GM19025 (cell line): ENCODE measurements around the gene SLC25A6.
"Not testable (repeated sequence)": the region's sequence is repeated elsewhere in the genome, so short reads cannot be mapped to it uniquely, and the experiment has no call there.

Experiments
- ATAC-seq: cut with Tn5 transposase; IDR thresholded peaks from one replicate; pipeline ENCODE4 v1.9.1; 2021; ENCODE audit warnings: mild to moderate bottlenecking, low read depth, moderate library complexity; ENCODE audit not compliant: unreplicated experiment

SLC25A6 gene

GRCh38 chrX:1391370-1391706 is 575 bp downstream of the SLC25A6 start:
- ATAC-seq, result no peak

GRCh38 chrX:1390621-1391369 is 1.1 kb downstream of the SLC25A6 start:
- ATAC-seq, result no peak

- no peak for ATAC-seq
Measured at GRCh38 chrX:1389993-1390285, 2.0 kb downstream of the SLC25A6 start.

GRCh38 chrX:1389181-1389992 is 2.5 kb downstream of the SLC25A6 start:
- ATAC-seq, result no peak

GRCh38 chrX:1388651-1389050 is 3.3 kb downstream of the SLC25A6 start:
- no peak for ATAC-seq

- no peak for ATAC-seq
Measured at GRCh38 chrX:1387141-1387776, 4.7 kb downstream of the SLC25A6 start.

GRCh38 chrX:1386338-1387127 is 5.4 kb downstream of the SLC25A6 start:
- no peak for ATAC-seq

- no peak for ATAC-seq
Measured at GRCh38 chrX:1385253-1386223, 6.4 kb downstream of the SLC25A6 start.

GRCh38 chrX:1384658-1385252 is 7.2 kb downstream of the SLC25A6 start:
- ATAC-seq, result no peak

GRCh38 chrX:1380672-1381233 is 11.2 kb downstream of the SLC25A6 start:
- ATAC-seq, result no peak

GRCh38 chrX:1378306-1378759 is 13.6 kb downstream of the SLC25A6 start:
- ATAC-seq, result no peak

- ATAC-seq, result no peak
Measured at GRCh38 chrX:1368385-1368698, 23.6 kb downstream of the SLC25A6 start.

GRCh38 chrX:1366363-1366762 is 25.6 kb downstream of the SLC25A6 start:
- not testable (repeated sequence) for ATAC-seq

- ATAC-seq, result no peak
Measured at GRCh38 chrX:1361910-1362309, 30.0 kb downstream of the SLC25A6 start.

GRCh38 chrX:1361275-1361674 is 30.6 kb downstream of the SLC25A6 start:
- no peak for ATAC-seq

GRCh38 chrX:1360171-1360570 is 31.7 kb downstream of the SLC25A6 start:
- ATAC-seq, result no peak

GRCh38 chrX:1359477-1359873 is 32.4 kb downstream of the SLC25A6 start:
- no peak for ATAC-seq

- no peak for ATAC-seq
Measured at GRCh38 chrX:1358793-1359476, 33.0 kb downstream of the SLC25A6 start.

GRCh38 chrX:1357993-1358392 is 33.9 kb downstream of the SLC25A6 start:
- ATAC-seq, result no peak
